GM18505 (cell line): ENCODE measurements around the gene RHBDL2.
"Not testable (repeated sequence)": the region's sequence is repeated elsewhere in the genome, so short reads cannot be mapped to it uniquely, and the experiment has no call there.

ENCODE experiments used
- ATAC-seq: cut with Tn5 transposase; IDR thresholded peaks from one replicate; pipeline ENCODE4 v1.9.1; 2021; ENCODE audit not compliant: unreplicated experiment
- POLR2A ChIP-seq: IDR thresholded peaks from 4 replicates; pipeline ENCODE4 v1.6.1; 2011; ENCODE audit warnings: borderline replicate concordance; ENCODE audit not compliant: insufficient read depth, insufficient read length; ENCODE audit errors: extremely low read depth

Gene RHBDL2, protein sequence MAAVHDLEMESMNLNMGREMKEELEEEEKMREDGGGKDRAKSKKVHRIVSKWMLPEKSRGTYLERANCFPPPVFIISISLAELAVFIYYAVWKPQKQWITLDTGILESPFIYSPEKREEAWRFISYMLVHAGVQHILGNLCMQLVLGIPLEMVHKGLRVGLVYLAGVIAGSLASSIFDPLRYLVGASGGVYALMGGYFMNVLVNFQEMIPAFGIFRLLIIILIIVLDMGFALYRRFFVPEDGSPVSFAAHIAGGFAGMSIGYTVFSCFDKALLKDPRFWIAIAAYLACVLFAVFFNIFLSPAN

GRCh38 chr1:38941527-38942019 lies at the start of gene RHBDL2:
Gene RHBDL2 (minus strand): TSS chr1:38941830. CDS start chr1:38919212, 22,618 bp downstream.
- no peak for ATAC-seq
- no peak for TF ChIP-seq POLR2A

GRCh38 chr1:38990738-38991637 lies 49.4 kb upstream of the RHBDL2 start, which contains the start of gene AKIRIN1:
Gene AKIRIN1 (plus strand): TSS chr1:38991276. CDS start chr1:38991381, 105 bp downstream.
- peak; percentile 97 for TF ChIP-seq POLR2A
- peak; percentile 93 for ATAC-seq

DNA sequence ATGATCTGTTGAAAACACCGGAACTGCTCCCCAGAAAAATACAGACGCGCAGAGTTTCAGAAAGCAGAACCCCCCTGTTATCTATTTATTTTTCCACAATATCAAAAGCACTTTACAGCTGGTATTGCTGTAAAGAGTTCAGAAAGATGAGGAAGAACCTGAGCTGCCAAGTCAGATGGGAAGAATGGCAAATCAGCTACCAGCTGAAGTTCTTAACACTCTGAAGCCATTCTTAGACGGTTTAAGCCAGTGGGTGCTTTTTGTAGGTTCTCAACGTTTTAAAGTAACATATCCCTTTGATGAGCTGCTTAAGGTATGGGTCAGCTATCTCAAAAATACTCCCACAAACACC lies 48.7 kb upstream of the RHBDL2 start:
- ATAC-seq: no peak

GRCh38 chr1:38989979-38990378 lies 48.3 kb upstream of the RHBDL2 start:
- no peak for TF ChIP-seq POLR2A
- ATAC-seq: no peak

More for the DNA sequence above, 48.7 kb upstream of the RHBDL2 start:
- no peak for TF ChIP-seq POLR2A

DNA sequence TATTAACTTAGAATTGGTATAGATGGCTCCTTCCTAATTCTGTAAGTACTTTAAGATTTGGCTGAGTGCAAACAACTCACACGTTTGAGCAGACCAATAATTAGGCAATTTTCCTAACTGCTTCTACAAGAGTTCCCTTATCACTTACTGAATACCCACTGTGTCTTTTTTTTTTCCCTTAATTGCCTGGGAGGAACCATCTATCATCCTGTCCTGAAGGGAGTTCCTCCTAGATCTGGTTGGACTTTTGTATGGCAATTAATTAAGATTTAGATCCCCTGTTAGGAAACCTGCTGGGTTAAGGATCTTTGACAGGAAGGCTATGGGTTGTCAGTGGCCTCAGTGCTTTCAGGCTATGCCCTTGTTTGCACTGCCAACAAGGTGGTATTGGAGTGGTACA lies 37.8 kb upstream of the RHBDL2 start:
- ATAC-seq: not testable (repeated sequence)

GRCh38 chr1:38978245-38978542 lies 36.6 kb upstream of the RHBDL2 start:
- not testable (repeated sequence) for ATAC-seq

- not testable (repeated sequence) for ATAC-seq
Observed at GRCh38 chr1:38977399-38978244, 36.0 kb upstream of the RHBDL2 start.

GRCh38 chr1:38973659-38974437 lies 32.2 kb upstream of the RHBDL2 start:
- TF ChIP-seq POLR2A: no peak
- no peak for ATAC-seq

- ATAC-seq: not testable (repeated sequence)
Observed at GRCh38 chr1:38973145-38973544, 31.5 kb upstream of the RHBDL2 start.

GRCh38 chr1:38964140-38964548 lies 22.5 kb upstream of the RHBDL2 start:
- no peak for ATAC-seq

DNA sequence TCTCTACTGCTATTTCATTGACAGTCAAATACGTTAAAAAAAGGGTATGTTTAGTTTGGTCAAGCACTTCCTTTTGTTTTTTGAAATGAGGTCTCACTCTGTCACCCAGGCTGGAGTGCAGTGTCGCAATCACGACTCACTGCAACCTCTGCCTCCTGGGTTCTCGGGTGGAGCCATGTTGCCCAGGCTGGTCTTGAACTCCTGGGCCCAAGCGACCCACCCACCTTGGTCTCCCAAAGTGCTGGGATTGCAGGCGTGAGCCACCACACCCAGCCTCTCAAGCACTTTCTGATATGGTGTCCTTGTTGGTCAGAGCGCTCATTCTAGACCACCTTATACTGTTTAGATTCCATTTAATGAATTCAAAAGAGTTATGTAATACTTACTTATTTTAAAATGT lies 20.9 kb upstream of the RHBDL2 start:
- no peak for TF ChIP-seq POLR2A
- no peak for ATAC-seq

More at GRCh38 chr1:38964140-38964548, 22.5 kb upstream of the RHBDL2 start:
- no peak for TF ChIP-seq POLR2A

- no peak for TF ChIP-seq POLR2A
- ATAC-seq: no peak
Observed at GRCh38 chr1:38962113-38962512, 20.5 kb upstream of the RHBDL2 start.

DNA sequence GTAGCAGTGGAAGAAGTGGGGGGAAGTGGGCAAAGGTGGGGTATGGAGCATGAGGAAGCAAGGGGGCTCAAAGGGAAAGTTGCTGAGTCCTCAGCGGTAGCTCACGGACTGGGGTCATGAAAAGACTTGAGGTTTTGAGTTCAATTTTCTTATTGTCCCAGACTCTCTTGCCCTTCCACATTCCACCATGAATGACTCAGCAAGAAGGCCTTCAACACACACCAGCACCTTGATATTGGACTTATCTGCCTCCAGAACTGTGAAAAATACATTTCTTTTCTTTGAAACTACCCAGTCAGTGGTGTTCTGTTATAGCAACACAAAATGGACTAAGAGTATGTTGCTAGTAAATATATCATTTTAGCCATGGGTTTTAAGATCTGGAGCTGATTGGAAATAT lies 17.3 kb upstream of the RHBDL2 start:
- no peak for TF ChIP-seq POLR2A
- ATAC-seq: no peak

DNA sequence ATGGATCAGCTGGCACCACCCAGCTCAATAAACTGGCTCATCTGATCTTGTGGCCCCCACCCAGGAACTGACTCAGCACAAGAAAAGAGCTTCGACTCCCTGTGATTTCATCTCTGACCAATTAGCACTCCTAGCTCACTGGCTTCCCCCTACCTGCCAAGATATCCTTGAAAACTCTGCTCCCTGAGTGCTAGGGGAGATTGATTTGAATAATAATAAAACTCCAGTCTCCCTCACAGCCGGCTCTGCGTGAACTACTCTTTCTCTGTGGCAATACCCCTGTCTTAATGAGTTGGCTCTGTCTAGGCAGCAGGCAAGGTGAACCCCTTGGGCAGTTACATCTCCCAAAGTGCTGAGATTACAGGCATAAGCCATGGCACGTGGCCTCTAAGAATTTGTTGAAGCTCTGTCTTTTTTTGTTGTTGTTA lies 11.8 kb upstream of the RHBDL2 start:
- ATAC-seq: no peak
- TF ChIP-seq POLR2A: no peak
